GM23248 (cell line): ENCODE results near the gene FHL3.

ENCODE experiments used
- EZH2 ChIP-seq: fragments of 200-600 bp; sonication (generic); IDR thresholded peaks from 2 replicates; pipeline ENCODE4 v1.6.1; 2018; ENCODE audit warnings: antibody characterized with exemption, mild to moderate bottlenecking; ENCODE audit not compliant: insufficient read depth, poor library complexity, severe bottlenecking
- EZH2phosphoT487 ChIP-seq: fragments of 200-600 bp; sonication (generic); IDR thresholded peaks from 2 replicates; pipeline ENCODE4 v1.6.1; 2018; ENCODE audit warnings: antibody characterized with exemption, moderate library complexity, mild to moderate bottlenecking, low read depth; ENCODE audit not compliant: insufficient read depth

DNA sequence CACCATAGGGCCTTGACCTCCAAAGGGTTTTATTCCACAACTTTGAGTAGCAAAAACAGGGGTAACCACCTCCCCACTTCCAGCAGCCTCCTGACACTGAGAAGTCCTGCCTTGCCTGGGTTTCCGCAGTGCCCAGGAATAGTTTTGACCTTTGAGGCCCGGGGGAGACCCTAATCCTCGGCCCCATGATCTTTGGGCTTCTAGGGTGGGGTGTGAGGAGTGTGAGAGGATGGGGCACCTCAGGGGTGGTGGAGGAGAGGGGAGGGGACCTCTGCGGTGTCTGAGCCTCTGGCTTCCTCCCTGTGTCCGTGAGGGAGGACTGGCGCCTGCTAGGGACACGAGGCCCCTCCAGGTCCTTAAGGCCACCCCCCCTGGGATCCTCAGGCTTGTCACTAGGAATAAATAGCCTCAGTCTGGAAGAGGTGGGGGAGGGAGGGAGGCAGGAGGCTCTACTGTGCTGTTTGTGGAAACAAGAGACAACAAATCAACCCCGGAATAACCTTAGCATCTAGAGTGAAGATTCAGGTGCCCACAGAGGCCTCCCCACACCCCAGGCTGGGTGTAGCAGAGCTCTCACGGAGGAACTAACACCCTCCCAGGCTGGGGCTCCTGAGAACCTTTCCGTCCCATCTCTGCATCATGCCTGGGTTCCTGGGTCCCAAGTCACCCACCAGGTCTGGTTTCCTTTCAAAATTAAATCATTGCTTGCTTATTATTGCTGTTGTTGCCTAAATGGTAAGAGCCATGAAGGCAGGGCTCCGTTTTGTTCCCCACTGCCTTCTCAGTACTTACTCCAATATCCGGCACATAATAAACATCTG, 904 bp upstream of the FHL3 start:
- no peak for TF ChIP-seq EZH2
- no peak for TF ChIP-seq EZH2phosphoT487
